Measurements from ENCODE around the gene PTGIR. TPM values are rescaled to one million over a fixed set of nuclear protein-coding genes. Genes with fewer than 3 reads are reported as not detected.

PTGIR gene
- total RNA-seq, 2 donors from 2014 or later: 0.70 to 12.5 TPM

- no peak for DNase-seq
- H3K4me3 Mint-ChIP-seq: no peak overlapping the region
- ATAC-seq: no peak
- H3K4me1 Mint-ChIP-seq: peaks cover 9% of the 10 kb centered on the region
- H3K36me3 Mint-ChIP-seq (ENCODE audit: low read depth): peaks cover 14% of the 10 kb centered on the region
- H3K27ac Mint-ChIP-seq: no peak overlapping the region
- H3K9me3 ChIP-seq (ENCODE audit: control insufficient read depth, low read length, poor library complexity, severe bottlenecking): peaks cover 3% of the 10 kb centered on the region
- peaks cover 64% of the 10 kb centered on the region for H3K27me3 Mint-ChIP-seq
Observed at GRCh38 chr19:46648961-46649960, 24.4 kb upstream of the PTGIR start.

DNA sequence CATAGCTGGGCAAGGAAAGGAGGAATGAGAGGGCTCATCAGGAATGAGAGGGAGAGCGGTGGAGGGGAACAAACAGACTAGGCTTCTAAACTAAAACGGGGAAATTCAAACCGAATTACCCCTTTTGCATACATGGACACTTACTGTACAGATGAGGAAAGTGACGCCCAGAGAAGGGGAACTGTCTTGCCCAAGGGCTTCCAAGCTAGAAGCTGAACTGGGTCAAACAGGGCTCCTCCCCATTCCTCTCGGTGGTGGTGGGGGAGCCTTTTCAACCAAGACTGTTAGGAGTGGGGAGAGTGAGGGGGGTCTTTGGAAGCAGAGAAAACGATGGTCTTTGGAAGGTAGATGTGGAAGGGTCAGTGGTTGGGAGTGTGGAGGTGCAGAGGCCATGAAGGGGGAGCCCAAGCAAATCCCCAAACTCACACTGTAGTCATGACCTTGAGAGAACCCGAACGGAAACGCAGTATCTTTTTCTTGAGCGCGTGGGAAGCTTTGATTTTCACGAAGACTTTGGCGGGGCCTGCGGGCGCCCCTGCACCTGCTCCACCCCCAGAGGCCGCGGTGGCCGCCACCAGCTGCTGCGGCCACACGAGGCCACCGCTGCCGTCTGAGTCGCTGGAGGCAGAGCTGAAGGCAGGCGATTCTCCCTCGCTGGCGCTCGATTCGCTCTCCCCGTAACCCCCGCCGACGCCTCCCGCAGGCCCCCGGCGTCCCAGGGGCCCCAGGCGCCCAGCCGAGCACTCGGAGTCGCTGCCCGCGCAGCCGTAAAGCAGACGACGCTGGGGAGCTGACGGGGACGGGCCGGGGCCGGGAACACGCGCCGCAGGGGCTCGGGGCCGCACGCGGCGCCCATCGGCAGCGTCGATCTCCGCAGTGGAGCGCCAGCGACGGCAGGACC, 23.4 kb upstream of the PTGIR start:
- DNase-seq: no peak

DNA sequence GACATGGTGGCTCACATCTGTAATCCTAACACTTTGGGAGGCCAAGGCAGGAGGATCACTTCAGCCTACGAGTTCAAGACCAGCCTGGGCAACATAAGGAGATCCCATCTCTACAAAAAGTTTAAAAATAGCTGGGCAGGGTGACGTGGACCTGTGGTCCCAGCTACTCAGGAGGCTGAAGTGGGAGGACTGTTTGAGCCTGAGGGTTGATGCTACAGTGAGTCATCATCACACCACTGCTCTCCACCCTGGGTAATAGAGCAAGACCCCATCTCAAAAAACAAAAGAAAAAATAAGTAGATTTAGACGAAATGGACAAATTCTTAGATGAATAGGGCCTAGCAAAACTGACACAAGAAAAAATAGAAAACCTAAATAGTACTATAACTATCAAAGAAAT, 21.5 kb upstream of the PTGIR start:
- Mint-ChIP-seq H3K4me1 (peaks cover 9% of the 10 kb centered on the region), H3K27ac (no peak overlapping the region), H3K36me3 (ENCODE audit: low read depth) (peaks cover 12% of the 10 kb centered on the region), H3K27me3 (peaks cover 49% of the 10 kb centered on the region), H3K4me3 (no peak overlapping the region)
- ATAC-seq: no peak
- peaks cover 3% of the 10 kb centered on the region for H3K9me3 ChIP-seq (ENCODE audit: control insufficient read depth, low read length, poor library complexity, severe bottlenecking)
- no peak for DNase-seq

More for the DNA sequence above, 23.4 kb upstream of the PTGIR start:
- Mint-ChIP-seq H3K36me3 (ENCODE audit: low read depth) (peaks cover 12% of the 10 kb centered on the region), H3K4me1 (peaks cover 9% of the 10 kb centered on the region), H3K27ac (no peak overlapping the region), H3K4me3 (peak overlapping the region; percentile 72), H3K27me3 (peaks cover 55% of the 10 kb centered on the region)
- peak; percentile 36 for ATAC-seq
- peaks cover 3% of the 10 kb centered on the region for H3K9me3 ChIP-seq (ENCODE audit: control insufficient read depth, low read length, poor library complexity, severe bottlenecking)

GRCh38 chr19:46644720-46645119, 19.8 kb upstream of the PTGIR start:
- no peak overlapping the region for H3K4me3 Mint-ChIP-seq
- peaks cover 7% of the 10 kb centered on the region for H3K36me3 Mint-ChIP-seq (ENCODE audit: low read depth)
- H3K27ac Mint-ChIP-seq: no peak overlapping the region
- H3K9me3 ChIP-seq (ENCODE audit: control insufficient read depth, low read length, poor library complexity, severe bottlenecking): peaks cover 3% of the 10 kb centered on the region
- ATAC-seq (no peak), DNase-seq (no peak)
- peaks cover 7% of the 10 kb centered on the region for H3K4me1 Mint-ChIP-seq
- H3K27me3 Mint-ChIP-seq: peaks cover 44% of the 10 kb centered on the region

- ATAC-seq (no peak), DNase-seq (no peak)
- no peaks in the 10 kb centered on the region for H3K9me3 ChIP-seq (ENCODE audit: control insufficient read depth, low read length, poor library complexity, severe bottlenecking)
- no peak overlapping the region for H3K4me3 Mint-ChIP-seq
- peaks cover 2% of the 10 kb centered on the region for H3K36me3 Mint-ChIP-seq (ENCODE audit: low read depth)
- peaks cover 5% of the 10 kb centered on the region for H3K4me1 Mint-ChIP-seq
- peaks cover 20% of the 10 kb centered on the region for H3K27me3 Mint-ChIP-seq
- H3K27ac Mint-ChIP-seq: no peak overlapping the region
Observed at GRCh38 chr19:46640656-46641055, 15.8 kb upstream of the PTGIR start.

- H3K9me3 ChIP-seq (ENCODE audit: control insufficient read depth, low read length, poor library complexity, severe bottlenecking): no peaks in the 10 kb centered on the region
- Mint-ChIP-seq H3K4me3 (no peak overlapping the region), H3K4me1 (peaks cover 9% of the 10 kb centered on the region), H3K27ac (no peak overlapping the region), H3K36me3 (ENCODE audit: low read depth) (no peaks in the 10 kb centered on the region), H3K27me3 (peaks cover 16% of the 10 kb centered on the region)
- ATAC-seq (no peak), DNase-seq (no peak)
Observed at GRCh38 chr19:46639358-46640182, 14.7 kb upstream of the PTGIR start.

DNA sequence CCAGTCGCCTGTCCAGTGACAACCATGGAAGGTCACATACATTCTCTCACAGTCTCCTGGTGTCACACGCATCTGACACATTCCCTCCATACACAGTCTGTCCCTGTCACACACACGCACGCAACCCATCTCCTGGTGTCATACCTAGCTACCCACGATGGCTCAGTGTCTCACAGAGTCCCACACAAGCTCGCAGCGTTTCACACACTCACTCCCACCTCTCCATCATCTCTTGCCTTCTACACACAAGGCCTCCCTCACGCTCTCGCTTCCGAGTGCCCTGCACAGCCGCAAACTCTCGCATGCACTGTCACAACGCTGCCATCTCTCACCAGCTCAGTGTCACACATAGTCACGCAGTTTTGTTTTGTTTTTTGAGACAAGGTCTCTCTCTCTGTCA, 12.3 kb upstream of the PTGIR start:
- ATAC-seq (no peak), DNase-seq (no peak)
- H3K9me3 ChIP-seq (ENCODE audit: control insufficient read depth, low read length, poor library complexity, severe bottlenecking): no peaks in the 10 kb centered on the region
- Mint-ChIP-seq H3K27me3 (peaks cover 9% of the 10 kb centered on the region), H3K27ac (no peak overlapping the region), H3K4me3 (no peak overlapping the region), H3K36me3 (ENCODE audit: low read depth) (no peaks in the 10 kb centered on the region), H3K4me1 (peaks cover 18% of the 10 kb centered on the region)

DNA sequence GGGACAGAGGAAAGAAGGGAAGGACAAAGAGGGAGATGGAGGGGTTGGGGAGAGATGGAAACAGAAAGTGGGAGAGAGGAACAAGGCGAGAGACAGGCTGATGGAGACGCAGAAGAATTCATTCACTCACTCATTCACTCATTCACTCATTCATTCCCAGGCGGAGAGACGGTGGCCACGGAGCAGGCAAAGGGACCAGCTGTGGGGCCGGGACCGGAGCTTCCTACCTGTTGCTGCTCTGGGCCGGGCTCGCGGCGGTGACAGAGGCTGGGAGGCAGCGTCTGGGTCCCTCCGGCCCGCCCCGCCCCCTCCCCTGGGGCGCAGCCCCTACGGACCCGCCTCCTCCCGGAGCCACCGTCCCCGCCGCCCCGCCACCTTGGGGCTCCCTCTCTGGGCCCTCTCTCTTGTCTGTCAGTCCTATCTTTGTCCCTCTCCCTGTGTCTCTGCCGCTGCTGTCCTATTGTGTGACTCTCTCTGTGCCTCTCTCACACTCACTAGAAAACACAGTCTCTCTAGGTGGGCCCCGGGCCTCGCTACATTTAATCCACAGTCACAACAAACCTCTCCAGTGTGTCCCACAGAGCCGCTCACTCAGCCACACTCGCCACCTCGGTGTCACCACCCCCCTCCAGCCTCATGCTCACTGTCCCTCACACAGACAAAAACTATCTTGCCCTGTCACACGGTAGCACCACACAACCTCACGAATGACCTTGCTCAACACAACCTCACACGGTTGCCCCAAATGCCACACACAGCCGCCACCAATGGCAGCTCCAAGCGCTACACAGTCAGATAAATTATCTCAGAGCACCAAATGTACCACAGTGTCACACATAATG, 11.3 kb upstream of the PTGIR start, which contains the start of gene GNG8:
Gene GNG8 (minus strand): TSS at position 283 of the 842 bp plus-strand sequence. CDS start 1,520 bp downstream, outside the sequence.
- Mint-ChIP-seq H3K4me1 (peaks cover 18% of the 10 kb centered on the region), H3K36me3 (ENCODE audit: low read depth) (no peaks in the 10 kb centered on the region), H3K4me3 (peak within 1 kb of the TSS; percentile 81), H3K27me3 (peaks cover 9% of the 10 kb centered on the region), H3K27ac (no peak within 1 kb of the TSS)
- ATAC-seq (no peak), DNase-seq (peak in 2 of 3 donors; percentile 38 to 55)
- H3K9me3 ChIP-seq (ENCODE audit: control insufficient read depth, low read length, poor library complexity, severe bottlenecking): no peaks in the 10 kb centered on the region

GRCh38 chr19:46634656-46635218, 9.8 kb upstream of the PTGIR start:
- ATAC-seq: no peak
- H3K4me1 Mint-ChIP-seq: peaks cover 16% of the 10 kb centered on the region
- H3K4me3 Mint-ChIP-seq: peak overlapping the region; percentile 85

GRCh38 chr19:46634045-46634655, 9.3 kb upstream of the PTGIR start:
- H3K4me1 Mint-ChIP-seq: peaks cover 16% of the 10 kb centered on the region
- H3K27ac Mint-ChIP-seq: peak overlapping the region; percentile 87
- no peaks in the 10 kb centered on the region for H3K36me3 Mint-ChIP-seq (ENCODE audit: low read depth)
- DNase-seq: peak; percentile 92 to 95 (median 93)
- no peaks in the 10 kb centered on the region for H3K9me3 ChIP-seq (ENCODE audit: control insufficient read depth, low read length, poor library complexity, severe bottlenecking)
- H3K27me3 Mint-ChIP-seq: no peaks in the 10 kb centered on the region
- peak; percentile 86 for ATAC-seq
- H3K4me3 Mint-ChIP-seq: peak overlapping the region; percentile 85

More at GRCh38 chr19:46634656-46635218, 9.8 kb upstream of the PTGIR start:
- H3K9me3 ChIP-seq (ENCODE audit: control insufficient read depth, low read length, poor library complexity, severe bottlenecking): no peaks in the 10 kb centered on the region
- DNase-seq: no peak
- no peaks in the 10 kb centered on the region for H3K36me3 Mint-ChIP-seq (ENCODE audit: low read depth)
- peak overlapping the region; percentile 87 for H3K27ac Mint-ChIP-seq
- H3K27me3 Mint-ChIP-seq: no peaks in the 10 kb centered on the region

- Mint-ChIP-seq H3K27ac (peak overlapping the region; percentile 87), H3K36me3 (ENCODE audit: low read depth) (no peaks in the 10 kb centered on the region), H3K27me3 (no peaks in the 10 kb centered on the region), H3K4me3 (peak overlapping the region; percentile 85), H3K4me1 (peaks cover 16% of the 10 kb centered on the region)
- ATAC-seq (no peak), DNase-seq (no peak)
- H3K9me3 ChIP-seq (ENCODE audit: control insufficient read depth, low read length, poor library complexity, severe bottlenecking): no peaks in the 10 kb centered on the region
Observed at GRCh38 chr19:46633130-46633529, 8.2 kb upstream of the PTGIR start.
